Motor neuron (in vitro differentiated cells): ENCODE measurements around the gene DPP10. TPM values are rescaled to one million over a fixed set of nuclear protein-coding genes. Genes with fewer than 3 reads are reported as not detected.
A peak's percentile ranks its signal among the peaks of the same experiment; 100 is the strongest.

Experiments used
- ATAC-seq, 8 experiments: fragments of 200-7000 bp; cut with Tn5 transposase; replicated peaks in 6 of 8; 2 replicates each; pipeline ENCODE4 v1.8.0; 2021; ENCODE audit warnings: mild to moderate bottlenecking in 8 of 8, moderate library complexity in 8 of 8
- H3K27ac ChIP-seq, 2 donors: fragments of 250-450 bp; sonication (Bioruptor Pico); 2 replicates each; pipeline ENCODE4 v1.9.0; 2021; ENCODE audit warnings: antibody characterized with exemption in 2 of 2, mild to moderate bottlenecking in 2 of 2, moderate library complexity in 1 of 2
- H3K4me1 ChIP-seq, 2 donors: fragments of 250-450 bp; sonication (Bioruptor Pico); replicated peaks in 1 of 2; 2 replicates each; pipeline ENCODE4 v1.6.1; 2021; ENCODE audit warnings: antibody characterized with exemption in 2 of 2, mild to moderate bottlenecking in 2 of 2, moderate library complexity in 1 of 2
- H3K4me3 ChIP-seq, 5 donors: fragments of 250-450 bp; sonication (Bioruptor Pico); 2 replicates each; pipeline ENCODE4 v1.9.0; 2021; ENCODE audit warnings: antibody characterized with exemption in 5 of 5, mild to moderate bottlenecking in 5 of 5, moderate library complexity in 4 of 5
- WGBS, 10 experiments: fragments of 450-650 bp; shearing (Covaris generic); methylation state at CpG; one replicate each; pipeline ENCODE4 v1.0.0; 2022; 5-methylcytosine and 5-hydroxymethylcytosine counted together
- in situ Hi-C, 9 experiments: fragments of 400-800 bp; cut with MboI; loops; one replicate each; pipeline ENCODE4 v1.15.0; 2021; ENCODE audit warnings: low sequenced_read_pairs in 9 of 9, low pct_unique_long_range_greater_than_20kb in 2 of 9; ENCODE audit not compliant: unreplicated experiment in 9 of 9
- total RNA-seq, 8 experiments: library from RNA; unstranded; fragments of 300-600 nt; gene quantifications; 2 replicates each; pipeline versions ENCODE4 v1.2.3 to v1.2.4, GENCODE V29; 2022

DPP10 gene
- total RNA-seq, 8 experiments from 2014 or later: 0.36 to 11.2 (median 6.7) TPM; not detected in 1

DNA sequence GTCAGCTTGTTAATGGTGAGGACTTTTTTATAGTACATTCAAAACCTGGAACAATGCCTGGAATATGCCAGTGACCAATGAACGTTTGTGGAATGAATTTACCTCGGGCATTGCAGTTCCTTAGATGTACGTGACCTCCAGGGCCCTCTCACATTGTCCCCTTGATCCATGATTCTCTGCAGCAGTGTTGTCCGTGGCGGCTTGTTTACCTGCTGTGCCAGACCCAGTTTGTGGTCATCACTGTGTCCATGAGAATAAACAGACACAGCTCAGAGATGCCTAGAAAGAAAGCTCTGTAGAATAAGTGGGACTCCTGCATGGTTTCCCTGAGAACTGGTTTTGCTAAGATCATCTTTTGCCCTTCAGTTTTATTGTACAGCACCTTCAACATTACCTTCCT is 1132.2 kb downstream of the DPP10 start:
- peak in 2 of 8 experiments; percentile 29 to 82 for ATAC-seq
- in situ Hi-C loops: no loop called here
- no peaks in the 10 kb centered on the region for H3K4me1 ChIP-seq
- no peak overlapping the region for H3K27ac ChIP-seq
- WGBS, 10 experiments: 0 to 89% (median 76%) methylated on average over 1 to 5 of the region's 5 CpGs; no CpG with 5 or more reads in 2 of the 10 experiments
- no peak overlapping the region for H3K4me3 ChIP-seq

DNA sequence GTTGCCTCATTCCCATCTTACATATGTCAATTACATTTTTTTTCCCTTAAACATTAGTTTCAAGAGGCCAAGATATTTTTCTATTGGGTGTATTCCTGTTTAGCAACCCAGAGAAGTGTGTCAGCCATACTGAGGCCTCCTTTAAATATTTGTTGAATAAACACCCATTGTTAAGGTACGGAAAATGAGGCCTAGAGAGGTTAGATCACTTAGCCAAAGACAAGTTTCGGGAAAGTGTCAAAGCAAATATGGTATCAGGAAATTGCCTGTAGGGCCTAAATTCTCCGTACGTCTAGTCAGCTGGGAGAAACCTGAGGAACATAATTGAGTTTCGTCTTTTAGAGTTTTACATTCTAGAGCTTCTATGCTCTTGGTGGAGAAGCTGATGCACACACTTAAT is 1138.3 kb downstream of the DPP10 start:
- Histone ChIP-seq H3K27ac (no peak overlapping the region), H3K4me3 (no peak overlapping the region), H3K4me1 (no peaks in the 10 kb centered on the region)
- ATAC-seq: no peak
- 9 to 100% (median 89%) methylated on average over 1 to 5 of the region's 5 CpGs for WGBS, 10 experiments
- in situ Hi-C loops: no loop called here

DNA sequence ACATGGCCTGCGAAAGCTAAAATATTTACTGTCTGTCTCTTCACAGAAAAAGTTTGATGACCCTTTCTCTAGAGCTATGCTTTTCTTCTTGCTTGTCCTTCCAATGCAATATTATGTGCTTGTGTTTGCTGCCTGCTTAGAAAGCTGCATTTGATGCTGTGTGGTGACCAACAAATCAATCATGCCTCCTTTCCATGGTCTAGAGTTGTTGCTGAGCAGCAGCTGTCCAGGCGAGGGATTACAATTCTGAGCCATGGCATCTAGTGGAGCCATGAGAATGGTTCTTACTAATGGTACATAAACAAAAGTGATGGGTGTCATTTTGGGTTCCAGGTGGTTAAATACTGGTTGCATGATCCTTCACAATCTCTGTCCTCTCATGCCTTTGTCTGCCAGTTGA is 1142.1 kb downstream of the DPP10 start:
- Histone ChIP-seq H3K4me1 (no peaks in the 10 kb centered on the region), H3K27ac (no peak overlapping the region), H3K4me3 (no peak overlapping the region)
- ATAC-seq: peak in 1 of 8 experiments; percentile 93
- in situ Hi-C loops: no loop called here
- WGBS, 10 experiments: 29 to 97% (median 71%) methylated on average over 1 to 2 of the region's 2 CpGs; no CpG with 5 or more reads in 1 of the 10 experiments

DNA sequence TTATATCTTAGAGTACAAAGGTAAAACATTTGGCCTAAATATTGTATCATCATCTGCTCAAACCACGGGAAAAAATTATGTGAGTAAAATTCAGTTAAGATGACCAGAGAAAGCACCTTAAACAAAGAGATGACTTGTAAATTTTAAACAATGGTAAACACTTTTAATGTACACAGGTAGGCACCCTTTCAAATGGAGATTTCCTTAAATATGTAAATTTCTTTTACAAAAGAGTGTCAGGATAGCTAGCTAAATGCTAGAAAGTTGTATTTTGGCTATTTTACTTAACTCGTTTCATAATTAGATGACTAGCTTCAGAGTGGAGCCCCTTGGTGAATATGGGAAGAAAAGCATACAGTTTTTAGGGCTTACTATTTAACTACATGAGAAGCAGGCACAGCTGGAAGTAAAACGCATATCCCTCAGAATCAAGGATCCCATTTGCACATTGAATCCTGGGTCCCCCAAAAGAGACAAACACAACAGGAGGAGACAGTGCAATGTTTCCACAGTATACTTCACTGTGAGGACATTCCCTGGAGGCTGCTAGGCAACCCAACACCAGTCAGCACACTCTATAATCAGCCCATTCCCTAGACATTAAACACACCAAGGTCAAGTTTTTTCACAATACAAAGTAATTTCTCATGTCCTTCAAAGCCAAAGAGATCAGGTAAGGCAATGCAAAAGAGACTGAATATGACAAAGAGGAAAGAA is 1154.4 kb downstream of the DPP10 start:
- peak in 3 of 8 experiments; percentile 49 to 93 (median 53) for ATAC-seq
- 0 to 60% (median 11%) methylated on average over 1 to 3 of the region's 3 CpGs for WGBS, 10 experiments
- in situ Hi-C loops: no loop called here
- H3K27ac ChIP-seq: no peak overlapping the region
- H3K4me3 ChIP-seq: no peak overlapping the region
- no peaks in the 10 kb centered on the region for H3K4me1 ChIP-seq

DNA sequence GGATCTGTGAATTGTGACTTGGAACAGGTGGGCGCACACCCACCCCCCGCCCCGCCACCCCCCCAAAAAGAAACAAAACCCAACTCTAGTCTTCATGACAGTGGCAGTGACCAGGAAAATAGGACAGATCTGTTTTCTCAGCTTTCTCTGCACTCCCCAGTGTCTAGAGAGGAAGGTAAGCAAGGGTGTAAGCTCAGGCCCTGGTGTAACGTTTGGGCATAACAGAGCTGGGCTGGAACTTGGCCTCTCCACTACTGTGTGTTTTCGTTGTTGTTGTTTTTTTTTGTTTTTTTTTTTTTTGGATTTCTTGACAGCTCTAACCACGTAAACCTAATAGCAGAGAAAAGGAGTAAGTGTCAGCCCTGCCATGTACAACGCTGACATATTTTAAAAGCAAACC is 1160.8 kb downstream of the DPP10 start:
- Histone ChIP-seq H3K27ac (no peak overlapping the region), H3K4me3 (no peak overlapping the region), H3K4me1 (no peaks in the 10 kb centered on the region)
- in situ Hi-C loops: no loop called here
- no peak for ATAC-seq
- 0 to 89% (median 72%) methylated on average over 3 to 6 of the region's 7 CpGs for WGBS, 10 experiments

DNA sequence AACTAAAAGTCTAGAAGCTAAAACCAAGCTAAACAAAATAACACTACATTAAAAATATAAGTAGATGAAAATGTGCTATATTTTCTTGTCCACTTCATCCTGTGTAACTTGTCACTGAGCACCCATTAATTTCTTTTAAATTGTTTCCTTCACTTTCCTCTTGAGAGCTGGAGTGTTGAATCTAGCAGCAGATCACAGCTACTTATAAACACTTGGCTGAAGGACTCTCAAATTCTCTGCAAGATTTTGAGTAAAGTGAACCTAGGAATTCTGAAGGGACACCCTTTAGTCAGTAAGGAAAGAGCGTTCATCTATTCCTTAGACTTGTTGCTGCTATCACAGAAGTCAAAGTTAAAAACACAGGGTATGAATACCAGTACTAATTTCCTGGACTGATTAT is 1163.9 kb downstream of the DPP10 start:
- Histone ChIP-seq H3K4me1 (no peaks in the 10 kb centered on the region), H3K27ac (no peak overlapping the region), H3K4me3 (no peak overlapping the region)
- no peak for ATAC-seq
- in situ Hi-C loops: no loop called here
- 0 to 100% (median 81%) methylated on average over 1 of the region's 1 CpG; no CpG with 5 or more reads in 2 of the 10 experiments for WGBS, 10 experiments

DNA sequence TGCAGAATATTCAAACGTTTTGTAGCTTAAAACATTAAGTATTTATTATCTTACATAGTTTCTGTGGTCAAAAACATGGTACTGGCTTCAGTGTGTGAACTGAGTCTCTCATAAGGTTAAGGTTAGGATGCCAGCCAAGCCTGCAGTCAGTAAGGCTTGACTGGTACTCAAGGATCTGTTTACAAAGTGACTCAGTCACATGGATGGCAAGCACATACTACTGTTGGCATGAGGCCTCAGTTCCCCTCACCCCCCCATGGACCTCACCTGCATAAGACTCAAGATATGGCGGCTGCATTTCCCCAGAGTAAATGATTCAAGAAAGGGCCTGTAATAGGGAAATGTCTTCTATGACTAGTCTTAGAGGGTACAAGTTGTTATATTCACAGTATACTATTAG is 1167.5 kb downstream of the DPP10 start:
- in situ Hi-C loops: no loop called here
- H3K27ac ChIP-seq: no peak overlapping the region
- no peak for ATAC-seq
- H3K4me3 ChIP-seq: no peak overlapping the region
- peaks cover 0 to 7% of the 10 kb centered on the region in 2 donors for H3K4me1 ChIP-seq
- WGBS, 10 experiments: 0 to 100% (median 33%) methylated on average over 1 to 2 of the region's 2 CpGs; no CpG with 5 or more reads in 2 of the 10 experiments

DNA sequence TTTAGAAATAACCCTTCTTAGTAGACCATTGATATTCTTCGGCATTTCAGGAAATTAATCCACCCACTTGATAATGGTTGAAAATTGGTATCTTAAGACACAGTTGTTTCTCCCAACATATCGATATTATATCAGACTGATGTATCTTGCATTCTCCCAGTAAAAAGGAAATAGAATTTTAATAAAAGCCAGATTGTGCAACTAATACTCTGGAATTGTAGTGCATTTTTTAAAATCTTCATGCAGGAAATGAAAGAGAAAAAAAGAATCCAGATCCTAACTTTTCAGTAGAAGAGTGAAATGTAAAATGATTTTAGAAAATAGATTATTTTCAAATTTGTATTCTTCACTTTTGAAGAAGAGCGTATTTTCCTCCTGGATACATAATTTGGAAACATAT is 1168.4 kb downstream of the DPP10 start:
- no peak overlapping the region for H3K27ac ChIP-seq
- in situ Hi-C loops: no loop called here
- no peak overlapping the region for H3K4me3 ChIP-seq
- no peak for ATAC-seq
- H3K4me1 ChIP-seq: peaks cover 0 to 7% of the 10 kb centered on the region in 2 donors
- WGBS, 10 experiments: 14 to 100% (median 80%) methylated on average over 1 to 3 of the region's 3 CpGs; no CpG with 5 or more reads in 1 of the 10 experiments

DNA sequence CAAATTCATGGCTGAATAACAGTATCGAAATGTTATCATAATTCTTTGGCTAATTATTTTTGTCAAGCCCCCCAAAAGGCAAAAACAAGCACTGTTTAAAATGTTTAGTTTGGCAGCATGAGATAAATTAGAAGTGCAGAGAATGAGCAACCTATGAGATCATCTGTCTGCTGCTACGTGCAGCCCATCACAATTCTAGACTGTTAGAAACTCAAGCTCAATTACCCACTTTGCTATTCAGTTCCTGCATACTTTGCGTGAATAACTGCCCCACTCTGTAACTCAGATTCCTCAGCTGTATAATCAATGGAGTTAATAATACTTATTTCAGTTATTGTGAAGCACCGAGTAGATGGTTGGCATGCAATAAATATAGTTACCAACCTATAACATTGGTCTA is 1181.9 kb downstream of the DPP10 start:
- WGBS, 10 experiments: 4 to 80% (median 53%) methylated on average over 1 to 4 of the region's 4 CpGs
- ATAC-seq: peak in 5 of 8 experiments; percentile 58 to 97 (median 74)
- Histone ChIP-seq H3K27ac (no peak overlapping the region), H3K4me1 (peaks cover 0 to 6% of the 10 kb centered on the region in 2 donors), H3K4me3 (no peak overlapping the region)
- in situ Hi-C loops: no loop called here

DNA sequence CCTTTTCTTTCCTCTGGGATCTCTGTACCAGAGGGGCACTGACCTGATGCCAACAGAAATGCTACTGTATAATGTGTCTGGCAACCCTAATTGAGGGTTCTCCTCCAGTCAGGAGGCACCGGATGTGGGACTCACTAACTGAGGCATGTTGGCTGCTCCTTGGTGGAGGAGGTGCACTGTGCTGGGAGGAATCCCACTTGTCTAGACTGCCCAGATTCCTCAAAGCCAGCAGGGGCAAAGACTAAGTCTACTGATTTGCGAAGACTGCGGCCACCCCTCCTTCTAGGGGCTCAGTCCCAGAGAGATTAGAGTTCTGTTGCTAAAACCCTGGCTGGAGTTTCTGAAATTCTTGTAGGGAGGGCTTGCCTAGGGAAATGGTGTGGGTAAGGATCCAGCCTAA is 1192.1 kb downstream of the DPP10 start:
- H3K4me3 ChIP-seq: no peak overlapping the region
- WGBS, 10 experiments: 80 to 100% methylated on average over 1 of the region's 3 CpGs; no CpG with 5 or more reads in 8 of the 10 experiments
- in situ Hi-C loops: no loop called here
- no peak overlapping the region for H3K27ac ChIP-seq
- no peak for ATAC-seq
- peaks cover 0 to under 1% of the 10 kb centered on the region in 2 donors for H3K4me1 ChIP-seq

DNA sequence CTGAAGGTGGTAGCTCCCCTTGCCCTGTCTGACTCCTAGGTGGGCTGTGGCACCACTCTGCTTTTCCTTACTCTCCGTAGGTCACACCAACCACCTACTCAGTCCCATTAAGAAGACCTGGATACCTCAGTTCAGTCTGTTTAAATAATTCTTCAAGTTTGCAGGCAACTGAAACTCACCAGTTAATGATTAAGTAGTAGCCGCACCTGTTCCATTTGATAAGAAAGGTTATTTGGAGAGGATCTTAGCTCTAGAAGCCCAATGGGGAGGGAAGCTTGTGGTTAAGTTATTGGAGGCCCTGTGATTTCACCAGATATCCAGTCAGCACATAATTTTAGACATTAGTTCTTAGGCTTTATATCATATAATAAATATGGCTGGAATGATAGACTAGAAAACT is 1193.0 kb downstream of the DPP10 start:
- in situ Hi-C loops: no loop called here
- 0 to 100% (median 96%) methylated on average over 1 to 2 of the region's 2 CpGs; no CpG with 5 or more reads in 2 of the 10 experiments for WGBS, 10 experiments
- no peak for ATAC-seq

DNA sequence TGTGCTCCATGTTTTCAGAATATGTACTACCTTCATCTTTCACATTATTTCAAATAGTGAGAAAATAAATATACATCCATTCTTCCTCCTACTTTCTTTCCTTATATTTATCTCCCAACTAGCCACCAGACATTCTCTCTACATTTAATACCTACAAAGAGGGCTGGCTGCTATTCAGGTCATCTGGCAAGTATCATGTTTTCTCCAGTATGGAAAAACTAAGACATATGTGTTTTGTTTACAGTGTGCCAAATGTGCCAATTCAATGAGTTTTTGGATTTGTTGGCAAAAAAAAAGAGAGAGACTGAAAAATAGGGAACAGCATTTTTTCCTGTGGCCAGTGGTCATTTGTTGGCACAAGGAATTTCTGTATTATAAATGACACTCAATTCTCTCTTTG is 1207.3 kb downstream of the DPP10 start:
- ATAC-seq: no peak
- peaks cover 3 to 4% of the 10 kb centered on the region in 2 donors for H3K4me1 ChIP-seq
- H3K27ac ChIP-seq: no peak overlapping the region
- H3K4me3 ChIP-seq: no peak overlapping the region
- in situ Hi-C loops: no loop called here

More for the DNA sequence above, 1193.0 kb downstream of the DPP10 start:
- H3K4me1 ChIP-seq: peaks cover 0 to 3% of the 10 kb centered on the region in 2 donors
- H3K27ac ChIP-seq: no peak overlapping the region
- H3K4me3 ChIP-seq: no peak overlapping the region

DNA sequence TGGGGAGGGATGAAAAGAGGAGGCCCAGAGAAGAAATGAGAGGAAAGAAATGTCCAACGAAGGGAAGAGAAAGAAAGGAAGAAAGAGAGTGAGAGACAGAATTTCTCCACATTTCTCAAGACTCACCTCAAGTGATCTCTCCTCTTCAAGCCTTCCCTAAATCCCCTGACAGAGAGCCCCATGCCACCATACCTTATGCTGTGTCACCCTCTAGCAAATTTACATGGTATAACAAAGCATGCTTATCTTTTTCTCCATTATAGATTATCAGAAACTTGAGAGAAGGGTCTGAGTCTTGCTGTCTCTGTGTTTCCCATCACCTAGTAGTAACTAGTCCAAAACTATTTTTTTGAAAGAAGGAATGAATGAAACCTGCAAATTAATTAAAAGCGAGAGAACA is 1208.4 kb downstream of the DPP10 start:
- no peak for ATAC-seq
- in situ Hi-C loops: no loop called here
- H3K4me3 ChIP-seq: no peak overlapping the region
- WGBS, 10 experiments: 0 to 100% (median 73%) methylated on average over 1 to 2 of the region's 2 CpGs
- H3K27ac ChIP-seq: no peak overlapping the region
- H3K4me1 ChIP-seq: peaks cover 4 to 5% of the 10 kb centered on the region in 2 donors

DNA sequence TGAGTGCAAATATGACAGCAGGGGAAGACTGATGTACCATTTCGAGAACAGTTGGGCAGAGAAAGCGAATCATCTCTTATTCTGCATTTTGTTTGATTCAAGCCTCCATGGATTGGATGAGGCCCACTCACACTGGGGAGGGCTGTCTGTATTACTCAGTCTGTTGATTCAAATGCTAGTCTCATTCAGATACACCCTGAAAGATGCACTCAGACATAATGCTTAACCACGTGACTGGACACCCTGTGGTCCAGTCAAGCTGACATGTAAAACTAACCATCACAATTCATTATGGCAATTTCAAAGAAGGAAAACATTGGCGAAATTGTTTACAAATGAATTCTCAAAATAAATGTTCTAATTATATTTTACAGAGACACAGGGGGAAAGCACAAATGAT is 1210.2 kb downstream of the DPP10 start:
- Histone ChIP-seq H3K4me3 (no peak overlapping the region), H3K27ac (no peak overlapping the region), H3K4me1 (peaks cover 4 to 5% of the 10 kb centered on the region in 2 donors)
- in situ Hi-C loops: no loop called here
- peak in 5 of 8 experiments; percentile 63 to 82 (median 78) for ATAC-seq
- WGBS, 10 experiments: 0 to 80% (median 63%) methylated on average over 1 to 4 of the region's 4 CpGs
